Left lobe of liver (tissue), 2 donors: Measurements from ENCODE around the gene SALL2. TPM values are rescaled to one million over a fixed set of nuclear protein-coding genes. Genes with fewer than 3 reads are reported as not detected.

Source experiments
- ATAC-seq: fragments of 200-7000 bp; cut with Tn5 transposase; one replicate; pipeline ENCODE4 v1.9.1; 2020; ENCODE audit warnings: mild to moderate bottlenecking, moderate library complexity
- DNase-seq: peaks from one replicate; pipeline ENCODE4 v3.0.0-alpha.2; 2020; ENCODE audit warnings: low spot score
- total RNA-seq: library from RNA; stranded (reverse); gene quantifications from one replicate; pipeline ENCODE4 v1.2.1, GENCODE V29; 2021
- donor health status: DM: no; HTN: no; CAD: no; lungs with moderate emphysema.
- donor health status: DM: no; HTN: yes; CAD: no.

SALL2 gene
- total RNA-seq, 1 donor from 2014 or later = 0.68 TPM

DNA sequence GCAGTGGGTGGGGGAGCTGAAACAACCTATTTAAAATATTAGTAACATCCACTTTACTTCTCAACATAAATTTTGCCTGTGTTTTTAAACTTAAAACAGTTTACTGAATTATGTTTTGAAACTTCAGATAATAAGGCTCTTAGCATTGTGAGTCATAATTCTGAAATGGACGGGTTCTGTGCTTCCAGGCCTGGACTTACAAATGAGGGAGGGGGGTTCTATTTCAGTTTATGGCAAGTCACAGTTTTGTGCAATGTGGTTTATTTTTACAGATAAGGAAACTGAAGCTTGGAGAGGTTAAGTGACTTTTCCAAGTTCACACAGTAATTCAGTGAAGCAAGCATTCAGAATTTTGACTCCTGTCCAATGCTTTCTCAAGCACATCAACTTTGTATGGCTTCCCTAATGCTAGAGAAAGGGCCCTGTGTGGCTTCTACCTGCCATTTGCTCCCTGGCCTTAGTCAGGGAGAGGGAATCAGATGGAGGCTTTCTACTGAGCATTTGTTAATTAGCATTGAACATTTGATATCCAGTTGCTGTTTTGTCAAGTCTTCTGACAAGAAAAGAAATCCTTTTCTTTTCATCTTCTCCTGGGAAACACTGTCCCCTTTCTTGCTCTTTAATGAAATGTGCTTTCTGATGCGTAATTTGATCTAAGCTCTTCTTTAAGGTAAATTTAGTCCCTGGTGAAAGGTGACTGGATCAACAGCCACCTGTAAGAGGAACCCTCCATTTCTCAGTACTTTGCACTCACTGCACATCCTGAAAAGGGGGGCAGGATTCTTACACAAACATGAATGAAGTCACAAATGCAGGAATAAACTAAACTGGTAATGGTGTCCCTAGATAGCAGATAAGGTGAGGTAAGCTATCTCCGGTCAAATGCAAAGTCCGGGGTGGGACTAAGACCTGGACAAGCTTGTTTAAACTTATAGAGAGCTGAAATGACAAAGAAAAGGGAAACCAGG is 2.5 kb upstream of the SALL2 start:
- no peak for DNase-seq
- no peak for ATAC-seq

DNA sequence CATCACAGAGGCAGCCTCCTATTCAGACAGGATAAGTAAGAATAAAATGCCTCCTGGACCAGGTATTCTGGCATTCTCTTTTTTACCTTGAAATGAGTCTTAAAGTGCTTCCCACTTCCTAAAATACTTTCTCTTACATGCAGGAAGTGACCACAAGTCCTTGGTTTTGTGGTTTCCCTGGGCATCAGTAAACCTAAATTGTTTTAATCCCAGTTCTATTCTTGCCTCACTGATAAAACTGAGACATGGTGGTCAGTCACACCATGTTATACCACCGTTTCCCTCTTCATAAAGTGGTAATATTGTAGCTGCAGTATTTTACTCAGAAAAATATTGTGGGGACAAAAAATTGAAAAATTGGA is 1.2 kb upstream of the SALL2 start:
- no peak for DNase-seq
- no peak for ATAC-seq

DNA sequence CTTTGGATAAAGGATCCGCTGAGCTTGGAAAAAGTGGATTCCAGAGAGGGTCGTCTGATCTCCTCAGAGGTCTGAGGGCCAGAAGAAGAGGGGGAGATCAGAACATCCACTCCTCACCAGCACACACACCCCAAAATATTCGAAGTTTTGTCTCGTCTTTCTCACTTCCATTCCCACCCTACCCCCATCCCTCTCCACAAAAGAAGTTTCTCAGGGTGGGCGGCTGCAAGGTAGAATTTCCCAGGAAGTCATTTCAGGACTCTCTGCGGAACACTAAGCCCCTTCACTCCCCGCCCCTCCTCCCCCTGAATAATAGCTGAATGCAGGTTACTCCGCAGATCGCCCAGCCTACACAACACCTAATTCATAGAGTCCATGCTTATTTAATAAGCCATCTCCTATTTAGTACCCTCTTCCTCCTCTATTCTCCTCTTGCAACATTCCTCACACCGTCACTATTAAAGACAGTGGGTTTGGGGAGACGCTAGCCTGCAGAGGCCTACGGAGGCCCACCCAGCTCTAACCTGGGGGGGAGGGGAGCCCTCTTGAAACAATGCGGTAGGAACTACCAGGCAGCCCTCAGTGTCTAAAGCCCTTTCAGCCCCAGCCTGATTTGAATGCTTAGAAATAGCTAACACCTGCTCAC is 649 bp upstream of the SALL2 start:
- DNase-seq (no peak), ATAC-seq (no peak)

DNA sequence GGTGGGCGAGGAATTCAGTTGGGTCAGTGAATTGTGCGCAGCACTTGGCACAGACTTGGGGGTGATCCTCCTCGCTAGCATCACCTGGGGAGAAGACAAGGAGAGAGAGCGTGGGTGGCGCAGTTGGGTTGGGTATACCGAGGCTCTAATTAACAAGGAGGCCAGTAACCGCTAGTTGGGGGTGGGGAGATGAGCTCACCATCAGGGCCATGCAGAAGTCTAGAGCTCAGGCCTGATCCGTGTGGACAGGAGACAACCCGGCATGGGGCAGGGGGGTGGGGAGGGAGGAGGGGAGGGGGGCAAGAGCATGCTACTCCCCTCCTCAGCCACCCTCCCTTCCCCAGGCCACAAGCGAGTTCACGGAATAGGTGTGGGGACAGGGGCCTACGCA is 580 bp downstream of the SALL2 start:
- no peak for ATAC-seq

DNA sequence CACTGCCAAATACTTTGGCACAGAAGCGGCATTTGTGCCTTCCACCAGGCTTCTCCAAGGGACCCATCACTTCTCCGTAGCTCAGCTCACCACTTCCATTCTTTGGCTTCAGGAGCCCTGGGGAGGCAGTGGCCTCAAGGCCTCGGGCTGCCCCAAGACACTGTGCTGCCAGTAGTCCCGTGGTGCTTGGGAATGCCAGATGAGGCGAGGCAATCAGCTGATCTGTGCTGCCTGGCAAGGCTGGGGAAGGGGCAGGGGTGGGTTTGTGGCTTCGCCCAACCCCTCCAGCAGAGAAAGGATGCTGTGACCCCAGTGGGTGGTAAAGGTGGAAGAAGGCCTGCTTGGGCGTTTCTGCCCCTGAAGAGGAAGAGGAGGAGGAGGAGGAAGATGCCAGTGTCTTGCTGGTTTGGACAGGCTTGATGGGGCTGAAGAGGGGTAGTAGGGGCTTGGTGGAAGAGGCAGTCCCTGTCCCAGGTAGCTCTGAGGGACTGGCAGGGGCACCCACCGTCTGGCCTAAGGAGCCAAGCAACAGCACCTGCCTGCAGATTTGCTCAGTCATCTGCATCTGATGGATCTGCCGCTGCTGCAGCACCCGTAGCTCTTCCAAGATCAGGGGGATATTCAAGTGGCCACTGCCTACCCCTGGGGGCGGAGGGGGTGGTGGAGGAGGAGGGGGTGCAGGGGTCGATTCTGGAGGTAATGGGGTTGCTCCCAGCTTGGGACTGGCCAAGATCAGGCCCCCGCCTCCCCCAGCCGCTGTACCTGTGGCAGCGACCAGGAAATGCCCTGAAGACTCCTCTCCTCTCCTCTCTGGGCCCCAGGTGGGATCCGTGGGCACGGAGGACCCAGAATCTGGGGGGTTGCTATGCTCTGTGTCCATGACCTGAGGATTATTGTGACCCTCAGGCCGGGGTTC is 1.3 kb downstream of the SALL2 start:
- DNase-seq = no peak
- ATAC-seq = no peak

More for the DNA sequence above, 580 bp downstream of the SALL2 start:
- no peak for DNase-seq

DNA sequence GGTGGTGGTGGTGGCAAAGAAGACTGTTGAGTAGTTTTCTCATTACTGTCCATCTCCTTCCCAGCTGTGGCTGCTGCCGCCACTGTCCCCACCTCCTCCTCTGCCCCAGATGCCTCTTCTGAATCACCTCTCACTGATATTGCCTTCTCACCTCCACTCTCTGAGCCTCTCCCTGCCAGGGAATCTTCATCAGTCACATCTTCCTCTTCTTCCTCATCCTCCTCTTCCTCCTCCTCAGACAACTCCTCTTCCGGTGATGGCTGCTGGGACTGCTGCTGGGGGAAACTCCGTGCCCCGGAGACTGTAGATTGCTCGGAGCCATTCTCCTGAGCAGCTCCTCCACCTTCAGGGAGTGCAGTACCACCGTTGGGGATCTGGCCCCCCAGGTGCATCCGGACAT is 2.9 kb downstream of the SALL2 start:
- no peak for ATAC-seq

DNA sequence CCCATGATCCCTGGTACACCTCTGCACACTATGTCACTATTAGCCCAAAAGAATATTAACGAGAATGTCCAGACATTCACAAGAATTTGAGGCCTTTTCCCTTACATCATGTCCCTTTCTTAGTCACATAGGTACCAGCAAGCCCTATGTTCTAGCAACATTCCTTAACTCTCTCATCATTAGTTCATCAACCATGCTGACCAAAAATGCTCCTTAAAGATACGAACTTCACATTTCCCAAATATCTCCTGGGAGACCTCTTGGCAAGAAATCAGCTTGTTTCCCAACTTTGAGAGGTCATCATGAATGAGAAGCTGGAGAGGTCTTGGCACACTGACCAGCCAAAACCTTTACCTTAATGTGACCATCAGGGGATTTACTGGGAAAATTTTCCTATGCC is 4.6 kb downstream of the SALL2 start:
- ATAC-seq = no peak
- DNase-seq = no peak

More for the DNA sequence above, 2.9 kb downstream of the SALL2 start:
- no peak for DNase-seq

DNA sequence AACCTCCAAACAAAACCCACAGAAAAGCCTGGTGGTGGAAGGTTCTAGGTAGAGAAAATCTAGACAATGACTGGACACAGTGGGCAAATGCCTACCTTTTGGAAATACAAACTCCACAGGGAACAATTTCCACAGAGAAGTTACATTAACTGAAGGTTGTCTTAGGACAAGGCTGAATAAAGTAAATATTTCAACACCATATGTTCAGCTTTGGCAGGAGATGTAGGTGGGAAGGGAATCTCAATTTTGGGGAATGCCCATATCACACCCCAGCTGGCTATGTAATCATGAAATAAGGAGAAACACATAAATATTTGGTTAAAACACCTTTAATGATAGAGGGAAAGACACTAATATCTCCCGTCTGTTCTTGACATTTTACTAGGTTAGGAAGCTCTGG is 5.4 kb downstream of the SALL2 start:
- no peak for ATAC-seq
- no peak for DNase-seq

DNA sequence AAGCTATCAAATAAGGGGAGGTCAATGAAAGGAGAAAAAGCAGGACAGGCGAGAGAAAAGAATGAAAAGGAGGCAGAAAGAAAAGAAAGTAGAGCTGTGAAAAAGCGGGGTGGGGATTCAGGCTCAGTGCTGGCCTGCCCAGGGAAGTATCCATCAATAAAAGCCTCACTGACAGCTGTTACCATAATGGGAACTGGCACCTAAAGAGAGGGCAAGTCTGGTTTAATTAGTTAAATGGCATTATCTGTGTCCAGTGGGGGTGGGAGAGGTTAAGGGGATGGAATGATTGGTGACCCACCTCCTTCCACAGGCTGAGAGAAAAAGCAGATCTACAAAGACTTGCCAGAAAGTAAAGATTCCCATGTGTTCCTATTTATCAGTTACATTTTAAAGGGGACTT is 7.4 kb downstream of the SALL2 start:
- DNase-seq = no peak
- no peak for ATAC-seq

DNA sequence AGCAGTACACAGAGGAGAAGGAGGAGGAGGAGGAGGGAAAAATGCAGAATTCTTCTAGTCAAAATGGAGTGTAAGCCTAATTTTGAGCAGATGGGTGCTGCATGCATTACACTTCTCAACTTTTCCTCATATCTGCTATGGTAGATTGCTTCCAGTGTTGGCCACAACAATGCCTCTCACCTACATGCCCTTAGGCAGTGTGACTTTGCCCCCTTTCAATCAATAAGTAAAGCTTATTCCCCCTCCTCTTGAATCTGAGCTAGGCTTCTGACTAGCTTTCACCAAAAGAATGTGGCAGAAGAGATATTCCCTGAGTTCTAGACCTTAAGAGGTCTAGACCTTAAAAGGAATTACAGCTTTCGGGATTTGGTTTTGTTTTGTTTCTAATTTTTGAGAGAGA is 11.8 kb downstream of the SALL2 start:
- no peak for DNase-seq
- no peak for ATAC-seq

DNA sequence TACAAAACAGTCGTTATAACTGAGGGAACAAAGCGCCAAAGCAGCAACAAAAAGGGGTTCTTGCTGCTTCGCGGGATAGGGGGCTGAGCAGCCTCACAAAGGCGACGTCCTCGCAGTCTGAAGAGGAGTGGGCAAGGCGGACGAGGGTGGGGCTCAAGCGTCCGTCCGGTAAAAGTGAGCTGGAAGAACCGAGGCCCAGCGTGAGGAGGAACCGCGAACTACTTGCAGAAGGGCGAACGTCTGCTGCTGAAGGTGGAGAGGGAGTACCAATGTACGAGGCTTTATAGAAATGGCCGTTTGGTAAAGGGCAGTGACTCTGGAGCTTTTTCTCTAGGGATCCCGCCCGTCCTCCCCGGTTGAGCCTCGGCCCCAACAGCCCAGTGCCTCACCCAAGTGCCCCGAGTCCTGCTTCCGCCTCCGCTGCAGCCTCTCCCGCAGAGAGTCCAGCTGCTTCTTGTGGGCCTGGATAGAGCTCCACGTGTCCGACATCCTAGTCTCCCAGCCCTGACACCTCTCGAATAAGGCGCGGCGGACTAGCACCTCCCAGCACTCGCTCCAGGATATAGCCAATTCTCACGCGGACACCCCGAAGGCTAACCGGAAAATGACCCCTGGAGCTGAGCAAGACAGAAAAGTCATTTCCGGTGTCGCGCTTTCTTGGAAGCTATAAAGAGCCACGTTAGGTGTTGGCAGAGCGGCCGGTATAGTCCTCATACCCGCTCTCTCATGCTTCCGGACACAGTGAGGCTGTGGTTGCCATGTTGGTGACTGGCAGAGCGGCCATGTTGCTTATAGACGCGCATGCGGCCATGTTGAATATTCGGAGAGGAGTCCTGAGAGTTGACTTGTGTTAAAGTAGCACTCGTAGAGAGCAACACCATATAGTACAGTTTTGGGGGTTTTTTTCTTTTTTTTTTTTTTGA is 15.2 kb downstream of the SALL2 start, which contains the start of gene METTL3:
Gene METTL3 (minus strand): TSS at position 606 of the 923 bp plus-strand sequence. CDS start 117 bp downstream, at position 489.
- DNase-seq (peak; percentile 97), ATAC-seq (peak; percentile 98)

DNA sequence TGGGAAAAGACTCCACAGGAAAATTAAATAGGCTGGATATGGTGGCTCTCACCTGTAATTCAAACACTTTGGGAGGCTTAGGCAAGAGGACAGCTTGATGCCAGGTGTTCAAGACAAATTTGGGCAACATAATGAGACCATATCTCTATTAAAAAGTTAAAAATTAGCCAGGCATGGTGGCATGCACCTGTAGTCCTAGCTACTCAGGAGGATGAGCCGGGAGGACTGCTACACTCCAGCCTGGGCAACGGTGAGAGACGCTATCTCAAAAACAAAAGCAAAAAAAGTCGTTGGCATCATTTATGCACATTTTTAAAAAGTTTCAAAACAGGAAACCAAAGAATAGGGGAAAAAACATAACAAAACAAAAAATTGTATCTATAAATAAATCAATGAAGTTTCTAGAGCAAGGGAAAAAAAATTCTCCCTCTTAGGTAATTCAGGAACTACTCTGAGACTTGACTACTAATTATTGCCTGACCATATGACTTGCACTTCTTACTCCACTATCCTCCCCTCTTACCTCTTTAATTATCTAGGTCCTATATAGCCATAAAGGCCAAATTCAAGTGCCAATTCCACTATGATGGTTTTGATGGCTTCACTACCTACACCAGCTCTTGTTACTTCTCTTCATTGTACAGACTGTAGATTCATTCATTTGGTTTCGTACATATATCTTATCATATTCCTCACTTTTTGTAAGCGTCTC is 16.6 kb downstream of the SALL2 start:
- ATAC-seq (no peak), DNase-seq (no peak)

DNA sequence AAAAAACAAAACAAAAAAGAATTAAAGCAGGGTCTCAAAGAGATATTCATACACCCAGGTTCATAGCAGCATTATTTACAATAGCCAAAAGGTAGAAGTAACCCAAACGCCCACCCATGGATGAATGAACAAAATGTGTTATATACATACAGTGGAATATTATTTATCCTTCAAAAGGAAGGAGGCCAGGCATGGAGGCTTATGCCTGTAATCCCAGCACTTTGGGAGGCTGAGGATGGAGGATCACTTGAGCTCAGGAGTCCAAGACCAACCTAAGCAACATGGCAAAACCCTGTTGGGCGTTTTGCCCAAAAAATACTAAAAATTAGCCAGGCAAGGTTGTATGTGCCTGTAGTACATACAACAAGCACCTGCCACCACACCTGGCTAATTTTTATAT is 19.6 kb downstream of the SALL2 start:
- DNase-seq = no peak
- ATAC-seq = no peak

DNA sequence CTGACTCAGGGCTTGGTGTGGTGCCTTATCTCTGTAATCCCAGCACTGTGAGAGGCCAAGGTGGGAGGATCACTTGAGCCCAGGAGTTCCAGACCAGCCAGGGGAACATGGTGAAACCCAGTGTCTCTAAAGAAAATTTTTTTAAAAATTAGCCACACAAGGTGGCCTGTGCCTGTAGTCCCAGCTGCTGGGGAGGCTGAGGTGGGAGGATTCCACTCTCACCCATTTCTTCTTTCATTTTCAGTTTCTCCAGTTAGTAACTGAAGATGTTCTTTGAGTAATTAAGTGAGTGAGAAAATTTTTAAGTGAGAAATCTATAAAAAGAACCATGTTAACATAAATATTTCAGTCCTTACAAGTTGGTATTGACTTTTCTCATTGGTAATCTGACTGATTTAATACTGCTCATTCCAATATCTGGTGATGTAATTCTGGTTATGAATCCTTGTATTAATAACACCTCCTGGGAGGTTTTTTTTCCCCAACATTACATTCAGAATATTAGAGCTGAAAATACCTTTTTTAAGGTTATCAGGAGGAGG is 21.1 kb downstream of the SALL2 start:
- ATAC-seq (no peak), DNase-seq (no peak)

DNA sequence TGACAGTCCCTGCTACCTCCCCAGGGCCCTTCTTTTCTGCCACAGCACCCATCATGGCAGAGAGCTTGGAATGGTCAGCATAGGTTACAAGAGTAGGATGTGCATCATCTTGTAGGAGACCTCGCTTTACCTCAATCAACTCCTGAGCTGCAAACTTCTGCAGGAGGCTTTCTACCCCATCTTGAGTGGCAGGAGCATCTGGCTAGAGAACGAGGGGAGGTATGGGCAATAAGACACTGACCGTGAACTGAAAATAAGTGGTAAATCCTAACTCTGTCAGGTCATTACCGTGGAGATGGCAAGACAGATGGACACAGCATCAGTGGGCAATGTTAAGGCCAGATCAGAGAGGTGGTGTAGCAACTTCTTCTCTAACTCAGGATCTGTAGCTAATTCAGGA is 22.8 kb downstream of the SALL2 start:
- DNase-seq = no peak
- no peak for ATAC-seq

DNA sequence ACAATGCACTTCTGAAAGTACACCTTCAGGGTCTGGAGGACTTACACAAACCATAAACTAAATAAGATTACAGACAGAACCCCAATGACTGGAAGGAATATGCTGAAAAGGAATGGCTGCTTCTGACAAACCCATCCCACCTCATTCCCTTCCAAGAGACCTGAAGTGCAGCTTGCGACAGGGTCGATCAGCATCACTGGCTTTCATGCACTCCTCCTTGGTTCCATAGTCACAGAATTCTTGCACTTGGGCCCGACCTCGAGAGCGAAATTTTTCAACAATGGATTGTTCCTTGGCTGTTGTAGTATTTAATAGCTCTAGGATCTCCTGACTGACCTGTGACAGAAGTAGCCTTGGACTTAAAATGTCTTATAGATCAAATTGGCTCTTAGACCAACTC is 24.6 kb downstream of the SALL2 start:
- no peak for DNase-seq
- ATAC-seq = no peak

DNA sequence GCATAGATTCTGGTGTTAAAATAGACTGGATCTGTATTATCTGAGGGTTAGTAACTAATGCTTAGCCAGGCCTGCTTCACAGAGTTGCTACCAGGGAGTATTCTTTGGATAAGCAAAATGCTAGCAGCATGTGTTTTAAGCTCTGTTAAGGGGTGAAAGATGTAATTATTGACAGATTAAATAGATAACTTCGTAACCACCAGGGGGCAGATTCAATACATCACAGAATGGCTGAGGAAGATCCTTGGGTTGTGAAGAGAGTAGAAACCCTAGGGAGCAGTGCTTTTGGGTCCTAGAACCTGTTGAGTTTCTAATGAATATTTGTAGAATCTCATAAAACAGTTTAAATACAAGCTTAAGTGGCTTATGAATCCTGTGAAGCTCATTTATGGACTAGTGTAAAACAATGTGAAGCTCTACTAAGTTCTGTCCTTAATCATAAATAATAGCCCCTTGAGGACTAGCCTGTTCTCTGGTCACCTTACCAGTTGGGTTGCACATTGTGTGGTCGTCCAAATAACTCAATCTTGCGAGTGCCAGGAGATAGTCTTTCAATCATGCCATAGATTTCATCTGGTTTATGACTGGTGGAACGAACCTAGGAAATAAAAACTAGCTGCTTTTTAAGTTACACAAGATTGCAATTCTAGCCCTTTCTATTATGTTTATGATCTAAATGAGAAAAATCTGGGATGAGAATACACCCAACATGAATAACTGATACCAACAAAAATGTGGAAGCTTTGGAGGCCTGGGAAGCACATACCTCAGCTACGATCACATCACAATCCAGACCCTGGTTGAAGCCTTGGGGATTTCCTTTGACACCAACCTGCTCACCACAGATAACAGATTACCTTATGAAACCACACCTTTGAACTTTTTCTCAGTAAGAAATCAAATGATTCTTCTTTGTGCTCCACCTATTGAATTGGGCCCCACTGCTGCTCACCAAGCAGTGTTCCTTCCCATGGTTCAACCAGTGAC is 27.3 kb downstream of the SALL2 start:
- DNase-seq (no peak), ATAC-seq (peak; percentile 61)

DNA sequence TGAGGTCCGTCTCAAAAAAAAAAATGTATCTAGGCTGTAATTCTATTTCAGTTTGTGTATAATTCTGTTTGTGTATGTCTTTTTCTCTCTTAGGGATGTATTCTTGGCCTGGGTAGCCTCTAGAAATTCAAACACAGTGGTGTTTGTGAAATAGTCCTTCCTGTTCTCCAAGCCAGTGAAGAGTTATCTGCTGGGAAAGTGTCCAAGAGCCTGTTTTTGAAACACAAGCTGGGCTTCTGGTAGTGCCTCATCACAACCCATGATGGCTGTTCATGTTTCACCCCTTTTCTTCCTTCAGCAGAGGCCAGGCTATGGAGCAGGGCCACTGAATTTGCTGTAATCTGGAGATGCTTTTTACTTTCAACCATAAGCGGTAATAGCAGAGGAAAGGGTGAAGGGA is 29.7 kb downstream of the SALL2 start:
- ATAC-seq (peak; percentile 67), DNase-seq (no peak)
